Stomach (tissue), 4 donors: Measurements from ENCODE around the gene CALCOCO2.

Experiments used
- POLR2A ChIP-seq, 4 donors: fragments of 450-650 bp; IDR thresholded peaks; one replicate each; pipeline ENCODE4 v1.6.1; 2016; ENCODE audit warnings: antibody characterized with exemption in 4 of 4, control low read depth in 2 of 4, mild to moderate bottlenecking in 1 of 4, moderate library complexity in 1 of 4
- POLR2AphosphoS5 ChIP-seq, 3 donors: sonication (generic); formaldehyde crosslinking; IDR thresholded peaks; one replicate each; pipeline ENCODE4 v1.6.1; 2016; ENCODE audit warnings: antibody characterized with exemption in 3 of 3
- TF ChIP-seq, protein P1 (sequence below), 7 experiments: fragments of 450-650 bp in 4 of 7; fragments of 200-600 bp in 3 of 7; sonication (generic) in 3 of 7; IDR thresholded peaks; one replicate each; pipeline ENCODE4 v1.5.1; 2016 to 2019; ENCODE audit warnings: antibody characterized with exemption in 7 of 7, control low read depth in 2 of 7, mild to moderate bottlenecking in 1 of 7

DNA sequence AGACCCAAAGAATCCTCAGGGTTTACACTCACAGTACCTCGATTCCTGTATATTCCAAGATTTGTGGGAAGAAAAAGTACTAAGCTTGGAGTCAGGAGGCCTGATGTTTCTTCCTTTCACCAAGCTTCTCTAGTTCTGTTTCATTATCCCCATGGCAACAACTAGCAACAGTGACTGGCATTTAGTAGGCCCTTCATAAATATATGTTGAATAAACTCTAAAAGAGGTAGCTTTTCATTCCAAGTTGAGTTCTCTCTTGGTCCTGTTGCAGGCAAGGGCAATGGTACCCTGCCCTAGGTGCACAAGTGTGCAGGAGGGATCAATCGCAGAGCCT lies 76.8 kb downstream of the CALCOCO2 start:
- TF ChIP-seq, protein P1, sequence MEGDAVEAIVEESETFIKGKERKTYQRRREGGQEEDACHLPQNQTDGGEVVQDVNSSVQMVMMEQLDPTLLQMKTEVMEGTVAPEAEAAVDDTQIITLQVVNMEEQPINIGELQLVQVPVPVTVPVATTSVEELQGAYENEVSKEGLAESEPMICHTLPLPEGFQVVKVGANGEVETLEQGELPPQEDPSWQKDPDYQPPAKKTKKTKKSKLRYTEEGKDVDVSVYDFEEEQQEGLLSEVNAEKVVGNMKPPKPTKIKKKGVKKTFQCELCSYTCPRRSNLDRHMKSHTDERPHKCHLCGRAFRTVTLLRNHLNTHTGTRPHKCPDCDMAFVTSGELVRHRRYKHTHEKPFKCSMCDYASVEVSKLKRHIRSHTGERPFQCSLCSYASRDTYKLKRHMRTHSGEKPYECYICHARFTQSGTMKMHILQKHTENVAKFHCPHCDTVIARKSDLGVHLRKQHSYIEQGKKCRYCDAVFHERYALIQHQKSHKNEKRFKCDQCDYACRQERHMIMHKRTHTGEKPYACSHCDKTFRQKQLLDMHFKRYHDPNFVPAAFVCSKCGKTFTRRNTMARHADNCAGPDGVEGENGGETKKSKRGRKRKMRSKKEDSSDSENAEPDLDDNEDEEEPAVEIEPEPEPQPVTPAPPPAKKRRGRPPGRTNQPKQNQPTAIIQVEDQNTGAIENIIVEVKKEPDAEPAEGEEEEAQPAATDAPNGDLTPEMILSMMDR (IDR thresholded peaks at IDR 0.05): no peak
- TF ChIP-seq POLR2AphosphoS5 (IDR thresholded peaks at IDR 0.05): no peak
- no peak for TF ChIP-seq POLR2A (IDR thresholded peaks at IDR 0.05)
